GM12878 (cell line): ENCODE measurements around the gene CACHD1. TPM values are rescaled to one million over a fixed set of nuclear protein-coding genes. Genes with fewer than 3 reads are reported as not detected.

Experiments
- ATAC-seq: fragments of 200-7000 bp; cut with Tn5 transposase; 3 replicates; pipeline ENCODE4 v1.9.1; 2020; ENCODE audit warnings: mild to moderate bottlenecking, moderate library complexity
- BruUV-seq: library from RNA; stranded (reverse); fragments of 400-500 nt; replicated peaks from 2 replicates; lab custom pipeline; 2021; lab: Mats Ljungman, UMichigan
- CTCF ChIA-PET: fragments of 300-600 bp; sonication (Branson Sonifier 250); formaldehyde crosslinking; extraction: SDS; loops from one replicate; lab custom pipeline; 2021; ENCODE audit warnings: inconsistent platforms; lab: Yijun Ruan, JAX
- POLR2A ChIA-PET: fragments of 350-600 bp; formaldehyde crosslinking; extraction: SDS; loops from one replicate; lab custom pipeline; 2021; ENCODE audit warnings: inconsistent platforms; lab: Charles Lee
- RAD21 ChIA-PET: fragments of 300-600 bp; sonication (Branson Sonifier 250); formaldehyde crosslinking; loops from one replicate; lab custom pipeline; 2023; ENCODE audit warnings: antibody characterized with exemption; ENCODE audit not compliant: unreplicated experiment; lab: Charles Lee
- SMC1A ChIA-PET: fragments of 300-600 bp; sonication (Branson Sonifier 250); formaldehyde crosslinking; loops from one replicate; lab custom pipeline; 2023; ENCODE audit not compliant: unreplicated experiment, uncharacterized antibody; lab: Charles Lee
- DNase-seq: peaks from one replicate; pipeline ENCODE4 v3.0.0-alpha.2; 2011; ENCODE audit warnings: low read depth, low spot score
- FAIRE-seq: peaks from 3 replicates; lab custom pipeline; 2011; peaks lifted over from hg19 to GRCh38; lab: Jason Lieb, UNC
- H2AFZ ChIP-seq: 2 replicates; pipeline ENCODE4 v1.6.0; 2011; ENCODE audit warnings: low read depth, low read length, control low read depth; ENCODE audit not compliant: control insufficient read depth
- H3K27ac ChIP-seq: 2 replicates; pipeline ENCODE4 v1.5.1; 2011; ENCODE audit warnings: control low read depth; ENCODE audit not compliant: control insufficient read depth, insufficient read depth
- H3K27me3 ChIP-seq, 2 experiments: replicated peaks in 1 of 2; 2 replicates each; pipeline versions ENCODE4 v1.6.0 to v1.6.1; 2011; ENCODE audit warnings: low read length in 1 of 2; ENCODE audit not compliant: control insufficient read depth in 2 of 2, insufficient read depth in 2 of 2
- H3K36me3 ChIP-seq, 2 experiments: 2 replicates each; pipeline ENCODE4 v1.5.1; 2011; ENCODE audit warnings: low read length in 1 of 2; ENCODE audit not compliant: control insufficient read depth in 2 of 2, insufficient read depth in 2 of 2
- H3K4me1 ChIP-seq: 2 replicates; pipeline ENCODE4 v1.6.1; 2011; ENCODE audit warnings: mild to moderate bottlenecking, low read length, moderate library complexity, mixed read lengths; ENCODE audit not compliant: control insufficient read depth, insufficient read depth
- H3K4me2 ChIP-seq: 2 replicates; pipeline ENCODE4 v1.6.0; 2011; ENCODE audit warnings: control low read depth; ENCODE audit not compliant: control insufficient read depth, insufficient read depth
- H3K4me3 ChIP-seq: fragments of 200-600 bp; sonication (generic); 2 replicates; pipeline ENCODE4 v1.5.1; 2016
- H3K79me2 ChIP-seq: 2 replicates; pipeline ENCODE4 v1.6.0; 2011; ENCODE audit warnings: low read length; ENCODE audit not compliant: control insufficient read depth, insufficient read depth
- H3K9ac ChIP-seq: 2 replicates; pipeline ENCODE4 v1.8.0; 2011; ENCODE audit warnings: low read length, control low read depth, mixed read lengths; ENCODE audit not compliant: control insufficient read depth, insufficient read depth
- H3K9me3 ChIP-seq: replicated peaks from 3 replicates; pipeline ENCODE4 v1.5.1; 2011; ENCODE audit warnings: mild to moderate bottlenecking, low read length; ENCODE audit not compliant: control insufficient read depth, insufficient read depth
- H4K20me1 ChIP-seq: 2 replicates; pipeline ENCODE4 v1.6.0; 2011; ENCODE audit not compliant: control insufficient read depth, insufficient read depth
- BCL11A ChIP-seq: IDR thresholded peaks from 2 replicates; pipeline ENCODE4 v1.6.1; 2011; ENCODE audit warnings: low read depth, low read length
- ESRRA ChIP-seq: IDR thresholded peaks from 2 replicates; pipeline ENCODE4 v1.6.1; 2012; ENCODE audit warnings: mild to moderate bottlenecking, low read length, improper control_type of control experiment
- POU2F2 ChIP-seq: IDR thresholded peaks from 3 replicates; pipeline ENCODE4 v1.6.1; 2011; ENCODE audit warnings: low read depth, mild to moderate bottlenecking, low read length, borderline replicate concordance
- REST ChIP-seq: IDR thresholded peaks from 2 replicates; pipeline ENCODE4 v1.6.1; 2012; ENCODE audit warnings: mild to moderate bottlenecking, low read depth, low read length
- SPI1 ChIP-seq: IDR thresholded peaks from 2 replicates; pipeline ENCODE4 v1.6.1; 2011; ENCODE audit warnings: low read depth, mild to moderate bottlenecking, low read length, moderate library complexity, borderline replicate concordance; ENCODE audit not compliant: insufficient read depth
- SUZ12 ChIP-seq: fragments of 200-600 bp; sonication (generic); IDR thresholded peaks from one replicate; pipeline ENCODE4 v1.6.1; 2018; ENCODE audit warnings: antibody characterized with exemption, mild to moderate bottlenecking; ENCODE audit not compliant: unreplicated experiment
- USF2 ChIP-seq: IDR thresholded peaks from 2 replicates; pipeline ENCODE4 v1.6.1; 2011; ENCODE audit warnings: low read depth, low read length, improper control_type of control experiment, borderline replicate concordance
- WGBS: methylation state at CpG from one replicate; pipeline ENCODE4 v1.1.6; 2016; ENCODE audit warnings: low lambda C conversion rate; ENCODE audit not compliant: insufficient replicate concordance, insufficient coverage; ENCODE audit errors: missing lambda C conversion rate; 5-methylcytosine and 5-hydroxymethylcytosine counted together
- in situ Hi-C: fragments of 300-500 bp; cut with MboI; formaldehyde crosslinking; loops from 9 replicates; pipeline ENCODE4 v1.14.3; 2018; ENCODE audit warnings: mixed read lengths
- intact Hi-C: fragments of 100-400 bp; cut with micrococcal nuclease; formaldehyde crosslinking; loops from one replicate; pipeline ENCODE4 v1.14.2; 2022; ENCODE audit not compliant: unreplicated experiment
- polyA plus RNA-seq, 11 experiments: library from polyadenylated mRNA; depleted of rRNA in 4 of 11; unstranded in 6 of 11; stranded (reverse) in 5 of 11; fragments of >200 nt; fragmentation: Nextera tagmentation in 4 of 11; fragmentation: Illumina TruSeq in 1 of 11; extraction: Ambion mirVana in 4 of 11; extraction: Trizol in 1 of 11; gene quantifications; 1 replicate in 1 of 11; 2 replicates in 10 of 11; pipeline versions ENCODE4 v1.2.1 to v1.2.3, GENCODE V29; 2011 to 2016; ENCODE audit warnings: inconsistent platforms in 2 of 11, missing spikeins in 2 of 11, low read depth in 1 of 11
- total RNA-seq, 4 experiments: library from RNA; depleted of rRNA in 3 of 4; stranded (reverse); fragments of >200 nt in 3 of 4; fragmentation: Illumina TruSeq in 1 of 4; extraction: Trizol in 1 of 4; gene quantifications; 2 replicates each; pipeline versions ENCODE4 v1.2.1 to v1.2.3, GENCODE V29; 2013 to 2021

The CACHD1 gene
- total and polyA plus RNA-seq, 10 of the 15 experiments (the other 5 are each of a cell fraction or from before 2014, with no cell fraction given), result 0.03 TPM; not detected in 9

- FAIRE-seq, result no peak
Observed at GRCh38 chr1:64482128-64482527, 12.2 kb downstream of the CACHD1 start.

More at GRCh38 chr1:64482128-64482527, 12.2 kb downstream of the CACHD1 start:
- POLR2A ChIA-PET, result no interaction called here
- H3K4me1 ChIP-seq, result no peaks in the 10 kb centered on the region
- H3K4me3 ChIP-seq, result no peak overlapping the region
- WGBS, result 26% methylated on average over 3 of the region's 3 CpGs
- RAD21 ChIA-PET, result no interaction called here
- no peaks in the 10 kb centered on the region for H3K9me3 ChIP-seq
- H4K20me1 ChIP-seq, result no peaks in the 10 kb centered on the region
- SMC1A ChIA-PET, result no interaction called here
- H3K27me3 ChIP-seq, result no peaks in the 10 kb centered on the region; a peak in 2 of 4 replicates
- H3K4me2 ChIP-seq, result no peak overlapping the region
- TF ChIP-seq BCL11A (no peak), POU2F2 (no peak), SUZ12 (no peak), USF2 (no peak), SPI1 (no peak), ESRRA (no peak), REST (no peak)
- no TSS peak for BruUV-seq
- in situ Hi-C loops (no loop called here), intact Hi-C loops (no loop called here)
- no peak overlapping the region for H3K27ac ChIP-seq
- no peaks in the 10 kb centered on the region for H3K79me2 ChIP-seq
- H3K9ac ChIP-seq, result no peak overlapping the region
- H3K36me3 ChIP-seq, result no peaks in the 10 kb centered on the region
- no peak overlapping the region for H2AFZ ChIP-seq
- CTCF ChIA-PET, result no interaction called here
- no peak for DNase-seq
- ATAC-seq, result no peak
